GM19238 (cell line): Measurements from ENCODE around the gene IFIT1B.
"Not testable (repeated sequence)": the region's sequence is repeated elsewhere in the genome, so short reads cannot be mapped to it uniquely, and the experiment has no call there.

Source experiments
- DNase-seq: peaks from one replicate; pipeline ENCODE4 v3.0.0; 2011; ENCODE audit warnings: low spot score; ENCODE audit not compliant: insufficient read length

The IFIT1B gene

GRCh38 chr10:89377705-89378637, at the start of gene IFIT1B:
IFIT1B (plus strand) TSS chr10:89378056; CDS start chr10:89378136, 80 bp downstream.
- no peak for DNase-seq

GRCh38 chr10:89329151-89329550, 48.7 kb upstream of the IFIT1B start:
- no peak for DNase-seq

GRCh38 chr10:89330014-89330413, 47.8 kb upstream of the IFIT1B start:
- not testable (repeated sequence) for DNase-seq

- no peak for DNase-seq
Observed at GRCh38 chr10:89330537-89331212, 47.2 kb upstream of the IFIT1B start.

- DNase-seq = not testable (repeated sequence)
Observed at GRCh38 chr10:89331487-89332122, 46.3 kb upstream of the IFIT1B start.

GRCh38 chr10:89332123-89332633, 45.7 kb upstream of the IFIT1B start:
- DNase-seq = no peak

GRCh38 chr10:89335226-89335625, 42.6 kb upstream of the IFIT1B start:
- DNase-seq = no peak

- DNase-seq = no peak
Observed at GRCh38 chr10:89336241-89336640, 41.6 kb upstream of the IFIT1B start.

GRCh38 chr10:89337484-89337883, 40.4 kb upstream of the IFIT1B start:
- DNase-seq = no peak

GRCh38 chr10:89338713-89339112, 39.1 kb upstream of the IFIT1B start:
- no peak for DNase-seq

GRCh38 chr10:89339875-89340274, 38.0 kb upstream of the IFIT1B start:
- DNase-seq = no peak

- no peak for DNase-seq
Observed at GRCh38 chr10:89341649-89342048, 36.2 kb upstream of the IFIT1B start.

GRCh38 chr10:89342206-89342958, 35.5 kb upstream of the IFIT1B start:
- no peak for DNase-seq

GRCh38 chr10:89343089-89343767, 34.6 kb upstream of the IFIT1B start:
- DNase-seq = no peak

- no peak for DNase-seq
Observed at GRCh38 chr10:89344156-89344555, 33.7 kb upstream of the IFIT1B start.

GRCh38 chr10:89345367-89346000, 32.4 kb upstream of the IFIT1B start:
- DNase-seq = no peak

GRCh38 chr10:89346405-89347254, 31.2 kb upstream of the IFIT1B start:
- no peak for DNase-seq

- DNase-seq = no peak
Observed at GRCh38 chr10:89347701-89348457, 30.0 kb upstream of the IFIT1B start.
